GM10266 (cell line): ENCODE measurements around the gene HES3.

Experiments used
- DNase-seq: peaks from one replicate; pipeline ENCODE4 v3.0.0; 2012; ENCODE audit errors: extremely low spot score
- CTCF ChIP-seq: IDR thresholded peaks from 2 replicates; pipeline ENCODE4 v1.5.1; 2012; ENCODE audit warnings: mild to moderate bottlenecking, low read depth; ENCODE audit not compliant: control insufficient read depth, insufficient read depth; ENCODE audit errors: missing control alignments

HES3 gene

GRCh38 chr1:6279066-6279465 is 35.1 kb downstream of the HES3 start:
- TF ChIP-seq CTCF, result no peak
- no peak for DNase-seq

- DNase-seq, result no peak
- TF ChIP-seq CTCF, result no peak
These were observed 35.8 kb downstream of the HES3 start for GRCh38 chr1:6279613-6280383.

- DNase-seq, result no peak
- peak; percentile 26 for TF ChIP-seq CTCF
These were observed 36.9 kb downstream of the HES3 start for GRCh38 chr1:6280761-6281451.

- no peak for DNase-seq
- no peak for TF ChIP-seq CTCF
These were observed 37.8 kb downstream of the HES3 start for GRCh38 chr1:6281511-6282402.

- no peak for TF ChIP-seq CTCF
- no peak for DNase-seq
These were observed 38.7 kb downstream of the HES3 start for GRCh38 chr1:6282577-6283270.

- DNase-seq, result no peak
- no peak for TF ChIP-seq CTCF
These were observed 41.4 kb downstream of the HES3 start for GRCh38 chr1:6285336-6285735.
